Common myeloid progenitor, CD34-positive (primary cell): Measurements from ENCODE around the gene ANO2.

ENCODE experiments used
- CTCF ChIA-PET: fragments of 350-600 bp; sonication (Branson Sonifier 250); formaldehyde crosslinking; loops from one replicate; lab custom pipeline; 2021; ENCODE audit warnings: antibody characterized with exemption; lab: Charles Lee
- POLR2A ChIA-PET: fragments of 350-600 bp; sonication (Branson Sonifier 250); formaldehyde crosslinking; loops from one replicate; lab custom pipeline; 2021; ENCODE audit warnings: antibody characterized with exemption; lab: Charles Lee
- DNase-seq, 3 donors: peaks; one replicate each; pipeline versions ENCODE4 v3.0.0 to v3.0.0-alpha.2; 2013
- H3K27ac ChIP-seq, 2 experiments: 1 replicate in 1 of 2; 2 replicates in 1 of 2; pipeline ENCODE4 v1.7.0; 2013; ENCODE audit warnings: inconsistent platforms in 2 of 2, low read length in 2 of 2, mild to moderate bottlenecking in 2 of 2, low read depth in 1 of 2, moderate library complexity in 1 of 2; ENCODE audit not compliant: severe bottlenecking in 2 of 2, insufficient read depth in 1 of 2, poor library complexity in 1 of 2
- H3K27me3 ChIP-seq, 5 experiments: replicated peaks in 2 of 5; 1 replicate in 3 of 5; 2 replicates in 2 of 5; pipeline versions ENCODE4 v1.6.1 to v1.7.0; 2013; ENCODE audit warnings: low read length in 4 of 5, mild to moderate bottlenecking in 2 of 5, moderate library complexity in 2 of 5, inconsistent platforms in 1 of 5; ENCODE audit not compliant: insufficient read depth in 5 of 5, control insufficient read depth in 4 of 5
- H3K36me3 ChIP-seq, 4 experiments: 1 replicate in 2 of 4; 2 replicates in 2 of 4; pipeline versions ENCODE4 v1.6.1 to v1.7.0; 2013; ENCODE audit warnings: low read length in 3 of 4, control low read depth in 1 of 4, mild to moderate bottlenecking in 1 of 4; ENCODE audit not compliant: control insufficient read depth in 4 of 4, insufficient read depth in 4 of 4
- H3K4me1 ChIP-seq, 4 experiments: 1 replicate in 3 of 4; 2 replicates in 1 of 4; pipeline versions ENCODE4 v1.6.1 to v1.7.1; 2013; ENCODE audit warnings: low read length in 3 of 4, mild to moderate bottlenecking in 3 of 4, control low read depth in 1 of 4, inconsistent platforms in 1 of 4, moderate library complexity in 1 of 4; ENCODE audit not compliant: control insufficient read depth in 4 of 4, insufficient read depth in 4 of 4; ENCODE audit errors: control extremely low read depth in 1 of 4
- H3K4me3 ChIP-seq, 7 experiments: 1 replicate in 4 of 7; 2 replicates in 3 of 7; pipeline versions ENCODE4 v1.5.1 to v1.7.0; 2013; ENCODE audit warnings: mild to moderate bottlenecking in 7 of 7, low read length in 6 of 7, moderate library complexity in 6 of 7, inconsistent platforms in 2 of 7, low read depth in 2 of 7, control low read depth in 1 of 7; ENCODE audit not compliant: insufficient read depth in 4 of 7, control insufficient read depth in 1 of 7; ENCODE audit errors: extremely low read depth in 1 of 7
- H3K9me3 ChIP-seq, 5 experiments: 1 replicate in 4 of 5; 2 replicates in 1 of 5; pipeline versions ENCODE4 v1.6.1 to v1.7.1; 2013; ENCODE audit warnings: low read length in 4 of 5, mild to moderate bottlenecking in 2 of 5, inconsistent platforms in 1 of 5, low read depth in 1 of 5, moderate library complexity in 1 of 5; ENCODE audit not compliant: control insufficient read depth in 4 of 5, insufficient read depth in 2 of 5; ENCODE audit errors: control extremely low read depth in 1 of 5
- WGBS: methylation state at CpG from one replicate; pipeline ENCODE4 v1.1.5; 2013; ENCODE audit not compliant: insufficient coverage; 5-methylcytosine and 5-hydroxymethylcytosine counted together

Gene ANO2

DNA sequence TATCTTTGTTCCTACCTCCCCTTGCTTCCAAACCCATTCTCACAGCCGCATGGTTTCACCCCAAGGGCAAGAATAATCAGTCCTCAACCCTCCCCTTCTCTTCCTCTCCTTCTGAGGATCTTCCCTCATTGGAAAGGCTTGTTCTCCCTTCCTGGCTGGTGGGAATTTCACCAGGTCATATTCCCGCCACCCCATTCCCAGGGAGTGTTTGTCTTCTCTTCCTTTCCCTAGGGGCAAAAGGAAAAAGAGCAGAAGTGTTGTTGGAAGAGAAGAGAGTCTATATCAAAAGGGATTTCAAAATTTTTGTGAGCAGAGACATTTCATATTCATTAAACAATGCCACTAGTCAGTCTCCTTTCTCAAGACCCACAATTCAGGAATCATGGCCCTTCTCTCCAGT is 176.9 kb downstream of the ANO2 start:
- no peaks in the 10 kb centered on the region for H3K27me3 ChIP-seq
- no peaks in the 10 kb centered on the region for H3K36me3 ChIP-seq
- no peak for DNase-seq
- no peaks in the 10 kb centered on the region for H3K9me3 ChIP-seq
- WGBS, result 100% methylated on average over 1 of the region's 2 CpGs
- peaks cover 0 to 5% (median 2%) of the 10 kb centered on the region in 4 experiments for H3K4me1 ChIP-seq
- POLR2A ChIA-PET, result no interaction called here
- CTCF ChIA-PET, result interaction anchor here (1.6 kb wide), 1 partner anchor 29 kb away, joined by 4 read pairs; no protein-coding TSS in a partner anchor
- H3K4me3 ChIP-seq, result no peak overlapping the region
- H3K27ac ChIP-seq, result no peak overlapping the region

DNA sequence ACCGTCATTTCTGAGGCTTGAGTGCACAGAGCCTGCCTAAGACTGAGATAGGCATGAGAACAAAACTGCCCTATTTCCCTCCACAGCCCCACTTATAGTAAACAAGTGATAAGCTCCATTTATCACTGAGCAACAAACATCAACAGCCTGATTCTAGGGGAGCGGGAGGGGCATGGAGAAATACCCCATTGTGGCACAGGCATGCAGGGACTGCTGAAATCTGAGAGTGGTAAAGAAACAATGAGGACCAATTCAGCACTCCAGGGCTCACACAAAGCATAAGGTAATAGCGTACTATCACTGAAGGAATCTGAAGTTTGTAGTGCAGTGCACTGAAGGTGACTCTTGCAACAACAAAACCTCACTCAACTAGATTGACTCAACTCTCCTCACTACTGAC is 186.7 kb downstream of the ANO2 start:
- ChIA-PET POLR2A (no interaction called here), CTCF (interaction anchor here (0.9 to 1.5 kb wide), 2 partner anchors 10 to 11 kb away, joined by 3 read pairs; no protein-coding TSS in a partner anchor)
- no CpG with 5 or more reads among the region's 3 CpGs for WGBS
- peaks cover 0 to 4% (median 0%) of the 10 kb centered on the region in 5 experiments for H3K9me3 ChIP-seq
- H3K4me3 ChIP-seq, result no peak overlapping the region
- peaks cover 0 to 6% (median 0%) of the 10 kb centered on the region in 4 experiments for H3K4me1 ChIP-seq
- no peaks in the 10 kb centered on the region for H3K36me3 ChIP-seq
- no peak for DNase-seq
- no peak overlapping the region for H3K27ac ChIP-seq
- no peaks in the 10 kb centered on the region for H3K27me3 ChIP-seq

DNA sequence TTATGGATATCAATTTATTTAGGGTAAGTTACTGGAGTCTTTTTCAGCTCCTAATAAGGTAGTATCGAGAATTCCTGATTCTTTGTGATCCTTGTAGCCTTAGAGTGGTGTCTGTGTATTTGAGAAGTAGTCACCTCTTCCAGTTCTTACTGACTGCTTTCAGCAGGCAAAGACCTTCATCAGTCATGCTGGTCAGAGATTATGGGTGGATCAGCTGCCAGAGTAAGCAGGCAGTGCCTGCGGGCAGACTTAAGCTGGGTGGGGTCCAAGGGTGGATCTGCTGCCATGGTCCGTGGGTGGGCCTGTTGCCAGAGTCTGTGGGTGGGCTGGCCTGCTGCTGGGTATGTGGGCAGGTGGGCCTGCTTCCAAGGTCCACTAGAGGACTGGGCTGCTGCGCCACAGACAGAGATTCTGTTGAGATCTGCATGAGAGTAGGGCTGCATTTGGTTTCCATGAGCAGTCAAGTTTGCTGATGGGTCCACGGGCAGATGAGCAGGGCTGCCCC is 188.7 kb downstream of the ANO2 start:
- Histone ChIP-seq H3K4me3 (no peak overlapping the region), H3K27ac (no peak overlapping the region), H3K4me1 (no peaks in the 10 kb centered on the region), H3K27me3 (no peaks in the 10 kb centered on the region), H3K36me3 (no peaks in the 10 kb centered on the region), H3K9me3 (peaks cover 0 to 4% (median 0%) of the 10 kb centered on the region in 5 experiments)
- 98% methylated on average over 4 of the region's 5 CpGs for WGBS
- ChIA-PET CTCF (interaction anchor here (1.4 kb wide), 1 partner anchor 21 kb away, joined by 3 read pairs; no protein-coding TSS in a partner anchor), POLR2A (interaction anchor here (0.6 kb wide), 1 partner anchor 15 kb away, joined by 3 read pairs; no protein-coding TSS in a partner anchor)
- DNase-seq, result no peak

DNA sequence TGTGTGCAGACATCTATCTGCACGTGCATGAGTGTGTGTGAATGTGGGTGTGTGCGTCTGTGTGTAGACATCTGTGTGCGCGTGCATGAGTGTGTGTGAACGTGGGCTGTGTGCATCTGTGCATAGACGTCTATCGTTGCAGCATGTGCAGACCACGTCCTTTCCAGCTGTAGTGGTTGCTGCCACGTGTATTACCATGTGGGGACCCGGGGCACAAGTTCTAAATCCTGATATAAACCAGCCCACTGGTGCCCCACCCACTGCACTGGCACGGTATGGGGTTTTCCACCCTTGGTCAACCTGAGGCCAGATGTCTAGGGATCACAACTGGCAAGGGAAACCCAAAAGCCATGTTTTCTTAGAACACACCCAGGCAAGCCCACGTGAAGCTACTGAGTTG is 197.0 kb downstream of the ANO2 start:
- CTCF ChIA-PET, result interaction anchor here (1.8 to 4.6 kb wide), 3 partner anchors 13 to 46 kb away, joined by 4 to 11 read pairs (median 7); no protein-coding TSS in a partner anchor
- POLR2A ChIA-PET, result no interaction called here

DNA sequence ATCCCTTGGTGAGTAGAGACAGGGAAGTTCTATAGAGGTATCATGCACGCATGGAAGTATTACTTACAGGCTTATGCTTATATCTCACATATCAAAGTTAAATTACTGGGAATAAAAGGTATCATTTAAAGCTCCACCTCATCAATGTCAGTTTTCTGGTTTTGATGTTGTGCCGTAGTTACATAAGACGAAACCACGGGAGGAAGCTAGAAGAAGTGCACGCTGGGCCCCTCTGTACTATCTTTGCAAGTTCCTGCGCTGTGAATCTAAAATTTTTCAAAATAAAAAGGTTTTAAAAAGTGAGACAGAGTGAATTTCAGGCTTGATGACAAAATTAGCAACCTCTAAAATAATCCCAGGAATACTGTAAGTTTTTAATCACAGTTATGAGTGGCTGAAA is 198.1 kb downstream of the ANO2 start:
- no peaks in the 10 kb centered on the region for H3K36me3 ChIP-seq
- peak in 2 of 3 donors; percentile 30 to 38 for DNase-seq
- CTCF ChIA-PET, result interaction anchor here (0.8 to 4.6 kb wide), 11 partner anchors 11 to 318 kb away, joined by 3 to 23 read pairs (median 4); no protein-coding TSS in a partner anchor
- H3K9me3 ChIP-seq, result no peaks in the 10 kb centered on the region
- POLR2A ChIA-PET, result no interaction called here
- H3K4me1 ChIP-seq, result peaks cover 2 to 41% (median 17%) of the 10 kb centered on the region in 4 experiments
- no peaks in the 10 kb centered on the region for H3K27me3 ChIP-seq
- H3K4me3 ChIP-seq, result no peak overlapping the region
- H3K27ac ChIP-seq, result no peak overlapping the region
- WGBS, result 0% methylated on average over 4 of the region's 6 CpGs

More for the DNA sequence above, 197.0 kb downstream of the ANO2 start:
- no peak for DNase-seq
- H3K36me3 ChIP-seq, result no peaks in the 10 kb centered on the region
- H3K27ac ChIP-seq, result no peak overlapping the region
- H3K27me3 ChIP-seq, result no peaks in the 10 kb centered on the region
- H3K4me1 ChIP-seq, result peaks cover 2 to 30% (median 10%) of the 10 kb centered on the region in 4 experiments
- 95% methylated on average over 10 of the region's 12 CpGs for WGBS
- H3K4me3 ChIP-seq, result no peak overlapping the region
- no peaks in the 10 kb centered on the region for H3K9me3 ChIP-seq

DNA sequence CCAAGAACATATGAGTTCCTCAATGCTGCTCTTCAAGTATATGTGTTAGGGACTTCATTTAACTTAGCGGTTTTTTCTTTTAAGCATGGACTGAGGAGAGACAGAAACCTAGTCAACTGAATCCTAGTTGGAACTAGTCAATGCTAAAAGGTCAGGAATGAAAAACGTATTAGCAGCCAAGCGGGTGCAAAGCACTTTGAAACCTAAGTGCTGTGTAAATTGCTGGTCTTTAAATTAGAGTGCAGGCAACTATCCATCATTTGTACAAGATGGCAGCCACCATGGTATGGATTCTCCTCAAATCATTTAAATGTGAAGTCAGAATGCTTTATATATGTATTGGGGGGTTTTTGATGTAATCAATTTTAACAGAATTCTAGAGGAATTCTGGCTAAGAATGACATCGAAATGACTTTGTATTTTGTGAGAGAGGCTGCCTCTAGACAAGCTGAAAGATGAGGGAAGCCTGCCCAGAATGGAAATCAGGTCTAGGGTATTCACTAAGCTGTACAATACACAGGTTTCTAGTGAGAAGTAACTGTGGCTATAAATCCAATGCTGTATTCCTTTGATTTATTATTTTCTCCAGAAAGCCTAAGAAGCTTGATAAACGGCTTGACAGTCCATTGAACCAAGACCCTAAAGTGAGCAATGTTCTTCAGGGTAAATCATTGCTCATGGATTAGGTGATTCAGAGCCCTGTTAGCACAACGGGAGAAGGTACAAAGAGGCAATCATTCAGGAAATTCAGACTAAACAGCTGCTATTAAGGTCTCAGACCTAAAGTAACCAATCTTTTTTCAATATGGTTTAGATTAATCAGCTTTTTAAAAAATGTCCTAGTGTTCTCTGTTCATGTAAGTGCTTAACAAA is 198.8 kb downstream of the ANO2 start:
- ChIA-PET POLR2A (no interaction called here), CTCF (interaction anchor here (0.7 to 4.6 kb wide), 19 partner anchors 9 to 546 kb away, joined by 3 to 23 read pairs (median 4); no protein-coding TSS in a partner anchor)
- H3K4me1 ChIP-seq, result peaks cover 2 to 47% (median 20%) of the 10 kb centered on the region in 4 experiments

More for the DNA sequence above, 198.8 kb downstream of the ANO2 start:
- H3K9me3 ChIP-seq, result no peaks in the 10 kb centered on the region
- WGBS, result 85% methylated on average over 4 of the region's 6 CpGs
- H3K27ac ChIP-seq, result no peak overlapping the region
- no peak for DNase-seq
- H3K4me3 ChIP-seq, result no peak overlapping the region
- H3K27me3 ChIP-seq, result no peaks in the 10 kb centered on the region
- no peaks in the 10 kb centered on the region for H3K36me3 ChIP-seq
